T follicular helper cell (primary cell): ENCODE measurements around the gene CDKN2C.

Source experiments
- DNase-seq: peaks from one replicate; pipeline ENCODE4 v3.0.0-alpha.2; 2020; ENCODE audit warnings: low read depth

Gene CDKN2C

GRCh38 chr1:50964863-50965262 is 5.2 kb upstream of the CDKN2C start:
- no peak for DNase-seq

- no peak for DNase-seq
Observed at GRCh38 chr1:50966991-50967390, 3.1 kb upstream of the CDKN2C start.

- DNase-seq = no peak
Observed at GRCh38 chr1:50967416-50968157, 2.5 kb upstream of the CDKN2C start.

- peak; percentile 76 for DNase-seq
Observed at GRCh38 chr1:50968158-50968820, 1.8 kb upstream of the CDKN2C start.

- DNase-seq = no peak
Observed at GRCh38 chr1:50968821-50969610, 1.0 kb upstream of the CDKN2C start.

GRCh38 chr1:50970509-50970887 is 453 bp downstream of the CDKN2C start:
- no peak for DNase-seq

- no peak for DNase-seq
Observed at GRCh38 chr1:50970931-50971582, 1.0 kb downstream of the CDKN2C start.

GRCh38 chr1:50971748-50972305 is 1.8 kb downstream of the CDKN2C start:
- DNase-seq = no peak

GRCh38 chr1:50972766-50973165 is 2.7 kb downstream of the CDKN2C start:
- DNase-seq = no peak

- DNase-seq = no peak
Observed at GRCh38 chr1:50973255-50973654, 3.2 kb downstream of the CDKN2C start.

- no peak for DNase-seq
Observed at GRCh38 chr1:50973875-50974617, 4.0 kb downstream of the CDKN2C start.

- DNase-seq = no peak
Observed at GRCh38 chr1:50974618-50974935, 4.5 kb downstream of the CDKN2C start.

GRCh38 chr1:50975436-50975835 is 5.4 kb downstream of the CDKN2C start:
- no peak for DNase-seq

- no peak for DNase-seq
Observed at GRCh38 chr1:50976111-50976889, 6.3 kb downstream of the CDKN2C start.

- DNase-seq = no peak
Observed at GRCh38 chr1:50976890-50977574, 7.0 kb downstream of the CDKN2C start.

GRCh38 chr1:50977575-50978143 is 7.6 kb downstream of the CDKN2C start:
- no peak for DNase-seq

GRCh38 chr1:50978144-50978851 is 8.3 kb downstream of the CDKN2C start:
- no peak for DNase-seq

GRCh38 chr1:50978852-50979781 is 9.1 kb downstream of the CDKN2C start:
- DNase-seq = no peak
